ENCODE data around the gene SSH2.
A peak's percentile ranks its signal among the peaks of the same experiment; 100 is the strongest.

SSH2 gene

DNA sequence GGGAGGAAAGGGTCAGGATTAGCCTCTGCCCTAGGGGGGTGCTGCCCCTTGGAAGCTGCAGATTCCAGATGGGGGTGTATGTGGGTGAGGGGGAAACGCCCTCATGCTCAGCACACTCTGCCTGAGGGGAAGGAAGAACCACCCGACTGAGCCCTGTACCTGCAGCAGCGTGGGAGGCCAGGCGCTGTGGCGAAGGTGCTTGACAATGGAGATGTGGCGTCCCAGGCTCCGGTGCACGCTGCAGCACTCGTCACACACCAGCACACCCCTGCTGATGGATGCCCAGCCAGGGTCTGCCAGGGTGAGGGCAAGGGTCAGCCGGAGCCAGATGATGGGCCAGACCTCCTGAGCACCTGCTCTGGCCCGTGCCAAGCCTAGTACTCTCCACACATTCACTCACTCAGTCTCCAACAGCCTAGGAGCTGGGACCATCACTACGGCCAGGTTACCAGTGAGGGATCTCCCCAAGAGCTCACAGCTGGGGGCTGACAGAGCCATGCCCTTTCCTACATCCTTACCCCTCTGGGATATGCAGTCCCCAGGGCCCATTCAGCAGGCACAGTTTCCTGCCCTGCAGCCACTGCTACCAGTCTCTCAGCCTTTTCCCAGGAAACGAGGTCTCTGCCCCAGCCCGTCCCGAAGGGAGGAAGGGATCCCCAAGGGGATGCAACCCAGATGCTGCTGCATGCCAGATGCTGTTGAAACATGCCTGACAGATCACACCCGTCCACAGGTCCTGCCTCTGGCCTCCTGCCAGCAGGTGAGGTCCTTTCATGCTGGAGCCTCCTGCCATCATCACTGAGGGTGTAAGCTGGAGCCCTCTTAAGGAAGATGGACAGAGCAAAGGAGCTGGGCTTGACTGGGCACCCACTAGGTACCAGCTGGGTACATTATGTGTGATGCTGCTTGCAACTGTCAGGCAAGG is 346.4 kb downstream of the SSH2 start:
- no peak for DNase-seq

DNA sequence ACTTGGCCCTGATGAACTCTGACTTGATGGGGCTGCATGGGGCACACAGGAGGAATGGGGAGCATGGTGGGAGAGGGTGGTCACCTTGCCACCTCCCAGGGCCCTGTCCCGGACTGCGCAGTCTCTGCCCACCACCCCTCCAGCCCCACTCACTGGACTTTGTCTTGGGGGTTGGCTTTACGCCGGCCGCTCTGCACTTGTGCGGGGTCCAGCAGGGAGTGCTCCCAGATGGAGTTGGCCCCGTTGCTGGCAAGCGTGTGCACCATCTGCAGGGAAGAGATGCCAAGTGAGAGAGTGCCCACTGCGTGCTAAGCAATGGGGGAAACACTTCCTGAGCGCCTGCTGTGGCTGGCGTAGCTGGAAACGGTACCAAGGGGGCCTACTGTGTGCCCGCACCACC is 347.3 kb downstream of the SSH2 start:
- no peak for DNase-seq

DNA sequence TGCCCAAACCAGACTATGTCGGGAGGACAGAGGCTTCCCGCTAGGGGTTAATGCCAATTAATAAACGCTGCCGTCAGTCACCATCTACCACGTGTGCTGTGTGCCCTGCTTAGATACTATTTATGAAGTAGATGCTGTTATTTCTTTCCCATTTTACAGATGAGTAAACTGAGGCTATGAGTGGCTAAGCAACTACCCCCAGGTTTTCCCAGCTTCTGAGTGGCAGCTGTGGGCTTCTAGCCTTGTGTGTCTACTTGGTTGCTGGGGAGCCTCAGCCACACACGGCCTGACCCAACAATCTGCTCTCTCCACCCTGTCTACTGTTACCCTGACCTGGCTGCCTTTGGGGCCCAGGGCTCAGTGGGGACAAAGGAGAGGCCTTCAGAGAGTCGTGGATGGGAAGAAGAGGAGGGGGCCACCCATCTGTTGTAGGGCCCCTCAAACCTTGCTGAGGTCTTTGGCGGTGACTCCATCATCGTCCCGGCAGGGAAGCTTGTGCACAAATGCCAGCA is 347.7 kb downstream of the SSH2 start:
- DNase-seq: no peak

DNA sequence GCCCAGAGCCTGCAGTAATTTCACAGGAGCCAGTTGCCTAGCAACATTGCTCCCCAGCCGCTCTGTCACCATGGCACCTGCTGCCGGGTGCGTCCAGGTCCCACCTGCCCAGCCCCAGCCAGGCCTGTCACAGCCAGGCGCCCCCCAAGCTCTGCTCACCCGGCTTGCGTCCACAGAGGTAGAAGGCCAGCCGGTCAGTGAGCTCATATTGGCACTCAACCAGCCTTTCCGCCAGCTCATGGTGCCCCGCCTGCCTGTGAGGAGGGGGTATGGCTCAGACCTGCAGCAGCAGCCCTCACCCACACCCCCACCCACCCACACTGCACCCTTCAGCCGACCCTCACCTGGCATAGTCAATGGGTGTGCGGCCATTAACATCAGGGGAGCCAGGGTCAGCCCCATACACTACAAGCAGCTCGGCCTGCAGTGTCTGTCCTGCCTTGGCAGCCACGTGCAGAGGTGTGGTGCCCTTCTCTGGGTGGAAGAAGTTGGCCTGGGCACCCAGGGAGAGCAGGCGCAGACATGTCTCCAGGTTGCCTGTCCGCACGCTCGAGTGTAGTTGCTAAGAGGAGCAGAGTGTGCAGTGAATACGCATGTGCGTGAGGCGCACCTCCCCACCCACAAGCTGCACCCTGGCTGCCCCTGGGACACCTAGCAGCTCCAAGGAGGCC is 348.3 kb downstream of the SSH2 start:
- DNase-seq: no peak

DNA sequence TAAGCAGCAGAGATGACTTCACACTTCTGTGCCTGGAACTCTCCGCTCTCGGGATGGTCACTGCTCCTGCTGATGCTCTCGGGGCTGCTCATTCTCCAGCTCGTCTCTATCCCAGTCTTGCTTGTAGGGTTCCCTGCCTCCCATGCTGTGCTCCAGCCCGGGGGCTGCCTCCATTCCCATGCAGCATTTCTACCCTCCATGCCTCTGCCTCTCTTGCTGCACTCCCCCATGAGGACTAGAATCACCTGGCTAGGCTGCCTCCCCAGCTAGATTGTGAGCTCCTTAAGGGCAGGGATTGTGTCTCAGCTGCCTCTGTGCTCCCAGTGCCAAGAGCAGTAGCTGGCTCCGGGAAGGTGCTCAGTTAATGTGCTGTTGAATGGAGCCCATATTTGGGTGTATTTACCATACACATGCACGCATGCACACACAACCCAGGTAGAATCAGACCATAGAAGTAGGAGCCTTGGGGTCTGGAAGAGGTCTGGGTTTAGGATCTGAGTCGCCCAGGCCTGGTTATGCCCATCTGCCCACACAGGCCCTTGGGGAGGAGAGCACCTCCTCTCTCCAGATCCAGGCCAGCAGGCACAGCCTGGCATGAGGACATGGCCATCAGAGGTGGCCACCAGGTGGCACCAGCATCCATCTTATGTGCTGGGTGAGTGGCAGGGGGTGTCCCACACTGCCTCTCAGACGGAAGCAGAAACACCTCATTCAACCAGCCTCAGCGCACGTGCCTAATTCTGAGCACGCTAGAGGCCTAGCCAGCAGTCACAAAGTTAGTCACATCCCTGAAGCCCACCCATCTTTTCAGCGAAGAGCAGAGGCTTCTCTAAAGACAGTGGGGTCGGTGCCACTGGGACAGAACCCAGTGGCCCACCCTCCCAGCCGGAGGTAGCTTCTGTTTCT is 349.9 kb downstream of the SSH2 start:
- peak; percentile 76 to 88 (median 82) for DNase-seq

DNA sequence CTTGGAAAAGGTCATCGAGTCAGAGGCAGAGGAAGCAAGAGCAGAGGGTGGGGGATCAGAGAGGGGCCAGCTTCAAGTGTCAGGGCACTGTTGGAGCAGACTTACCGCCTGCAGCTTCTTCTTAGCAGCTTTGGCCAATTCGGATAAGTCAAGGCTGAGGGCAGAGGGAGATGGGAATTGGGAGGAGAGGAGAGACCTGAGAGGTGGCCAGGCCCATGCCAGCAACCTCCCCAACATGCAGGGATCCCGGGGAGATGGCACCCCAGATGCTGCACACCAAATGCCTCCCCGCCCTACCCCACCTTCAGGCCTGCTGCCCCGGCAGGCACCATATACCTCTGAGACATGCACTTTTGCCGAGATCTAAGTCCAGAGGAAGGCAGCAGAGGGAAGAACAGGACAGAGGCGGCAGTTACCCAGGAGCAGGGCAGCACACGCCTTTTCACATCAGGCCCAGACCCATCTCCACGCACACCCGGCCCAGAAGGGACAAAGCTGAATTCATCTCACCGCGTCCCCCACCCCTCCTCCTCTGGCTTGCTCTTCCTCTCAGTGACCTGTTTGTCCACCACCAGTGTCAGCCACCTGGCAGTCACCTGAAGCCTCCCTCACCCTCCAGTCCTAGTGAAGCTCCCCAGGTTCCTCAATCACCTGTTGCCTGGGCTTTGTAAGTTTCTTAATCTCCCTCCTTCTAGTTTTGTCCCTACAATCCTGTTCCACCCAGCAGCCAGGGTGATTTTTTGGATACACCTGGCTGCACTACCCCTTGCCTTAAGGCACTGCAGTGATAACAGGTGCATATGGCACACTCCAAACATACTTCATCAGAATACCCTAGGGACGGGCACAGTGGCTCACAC is 351.2 kb downstream of the SSH2 start:
- DNase-seq: no peak

DNA sequence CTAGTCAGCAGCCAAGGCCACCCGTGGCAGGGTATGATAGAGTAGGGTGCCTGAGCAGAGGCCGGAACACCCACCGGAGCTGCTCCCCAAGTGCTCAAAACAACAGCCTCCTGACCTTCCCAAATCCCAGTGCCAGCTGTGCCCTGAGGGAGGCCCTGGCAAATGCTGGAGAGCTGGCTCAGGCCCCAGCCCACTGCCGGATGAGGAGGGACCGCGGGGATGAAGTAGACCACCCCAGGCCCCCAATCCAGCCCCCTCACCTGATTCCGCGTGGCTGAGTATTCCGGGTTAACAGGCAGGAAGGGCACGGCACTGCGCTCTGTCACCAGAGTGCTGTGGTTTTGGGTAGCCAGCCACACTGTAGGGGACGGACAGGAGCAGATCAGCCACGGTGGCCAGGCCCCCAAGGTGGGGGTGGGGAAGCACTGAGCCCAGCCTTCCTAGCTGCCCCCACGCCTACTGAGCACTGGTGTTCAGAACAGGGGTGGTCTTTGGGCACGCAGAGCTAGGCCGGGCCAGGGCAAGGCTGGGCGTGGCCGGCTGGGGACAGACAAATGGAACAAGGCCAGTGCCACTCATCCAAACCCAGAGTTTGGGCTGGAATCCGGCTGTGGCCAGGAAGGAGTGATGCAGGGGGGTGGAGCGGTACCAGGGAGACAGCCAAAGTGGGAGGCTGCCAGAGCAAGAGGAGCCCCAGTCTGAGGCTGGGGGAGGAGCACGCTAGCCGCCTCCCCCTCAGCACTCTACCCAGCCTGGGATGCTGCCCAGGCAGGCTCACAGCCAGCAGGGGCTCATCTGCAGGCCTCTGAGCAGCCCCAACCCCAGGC is 352.4 kb downstream of the SSH2 start:
- no peak for DNase-seq

DNA sequence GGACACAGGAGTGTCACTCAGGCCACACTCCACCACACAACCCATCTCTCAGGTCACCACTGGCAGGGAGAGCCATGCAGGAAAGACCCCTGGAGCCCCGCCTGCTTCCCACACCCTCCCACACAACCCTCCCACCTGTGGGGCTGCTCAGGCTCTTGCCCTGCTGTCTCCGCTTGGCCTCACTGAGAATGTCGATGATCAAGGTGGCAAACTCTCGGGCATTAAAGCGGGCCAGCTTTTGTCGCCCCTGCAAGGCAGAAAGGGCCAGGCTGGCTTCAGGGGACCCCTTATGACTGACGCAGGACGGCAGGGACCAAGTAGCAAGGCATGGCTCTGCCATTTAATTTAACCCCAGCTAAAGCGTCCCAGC is 353.0 kb downstream of the SSH2 start:
- DNase-seq: no peak

DNA sequence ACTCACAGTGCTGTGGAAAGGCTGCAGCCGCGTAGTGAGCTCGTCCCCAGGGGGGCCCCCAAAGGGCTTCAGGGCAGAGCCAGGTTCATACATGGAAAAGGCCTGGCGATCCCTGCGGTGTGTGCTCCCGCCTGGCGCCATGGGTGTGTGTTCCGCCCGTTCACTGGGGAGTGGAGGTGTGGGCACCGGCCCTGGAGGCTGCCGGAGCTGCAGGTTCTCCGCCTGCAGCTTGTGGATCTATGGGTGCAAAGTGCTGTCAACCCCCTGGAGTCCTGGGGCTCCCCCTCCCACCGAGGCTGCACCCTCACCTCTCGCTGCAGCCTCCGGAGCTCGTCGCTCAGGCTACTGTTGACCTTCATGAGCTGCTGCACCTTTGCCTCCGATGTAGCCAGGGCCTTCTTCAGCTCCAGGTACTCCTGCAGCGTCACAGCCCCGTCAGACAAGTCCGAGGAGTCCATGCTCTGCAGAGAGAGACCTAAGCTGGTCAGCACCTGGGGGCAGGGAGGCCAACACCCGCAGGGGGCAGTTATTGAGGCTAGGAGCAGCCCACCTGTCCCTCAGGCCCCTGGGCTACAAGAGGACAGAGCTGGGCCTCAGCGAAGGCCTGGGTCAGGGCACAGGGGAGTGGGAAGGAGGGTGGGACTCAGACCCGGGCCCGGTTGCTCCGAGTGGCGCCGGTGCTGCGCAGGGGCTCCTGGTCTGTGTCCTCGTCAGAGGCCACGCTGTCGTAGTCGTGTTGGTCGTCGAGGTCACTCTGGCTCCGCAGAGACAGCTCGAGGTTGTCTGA is 353.6 kb downstream of the SSH2 start:
- DNase-seq: no peak
